Neuronal stem cell (in vitro differentiated cells): ENCODE measurements around the gene ANKRD50.

Experiments
- DNase-seq: peaks from one replicate; pipeline ENCODE4 v3.0.0-alpha.2; 2013; ENCODE audit warnings: low spot score
- H2AFZ ChIP-seq: one replicate; pipeline ENCODE4 v1.6.1; 2013; ENCODE audit warnings: mild to moderate bottlenecking, low read length, inconsistent platforms
- H2AK5ac ChIP-seq: 2 replicates; pipeline ENCODE4 v1.6.1; 2013; ENCODE audit warnings: low read depth, mild to moderate bottlenecking, inconsistent platforms, low read length, moderate library complexity, mixed read lengths
- H2BK120ac ChIP-seq: 2 replicates; pipeline ENCODE4 v1.6.1; 2013; ENCODE audit warnings: low read depth, mild to moderate bottlenecking, inconsistent platforms, low read length, moderate library complexity, mixed read lengths
- H2BK12ac ChIP-seq: one replicate; pipeline ENCODE4 v1.6.1; 2013; ENCODE audit warnings: low read length, inconsistent platforms
- H2BK15ac ChIP-seq: 2 replicates; pipeline ENCODE4 v1.6.1; 2013; ENCODE audit warnings: mild to moderate bottlenecking, low read length, inconsistent platforms, mixed read lengths
- H2BK5ac ChIP-seq: one replicate; pipeline ENCODE4 v1.6.1; 2013; ENCODE audit warnings: inconsistent platforms, mild to moderate bottlenecking, low read length, moderate library complexity
- H3K14ac ChIP-seq: one replicate; pipeline ENCODE4 v1.6.1; 2013; ENCODE audit warnings: low read length, inconsistent platforms
- H3K18ac ChIP-seq: 2 replicates; pipeline ENCODE4 v1.6.1; 2013; ENCODE audit warnings: low read length, inconsistent platforms
- H3K23ac ChIP-seq: 2 replicates; pipeline ENCODE4 v1.6.1; 2013; ENCODE audit warnings: low read depth, mild to moderate bottlenecking, mixed read lengths, low read length, inconsistent platforms; ENCODE audit not compliant: poor library complexity
- H3K27ac ChIP-seq: replicated peaks from 3 replicates; pipeline ENCODE4 v1.5.1; 2013; ENCODE audit warnings: low read length, inconsistent platforms
- H3K27me3 ChIP-seq, 3 experiments: 2 replicates each; pipeline ENCODE4 v1.6.1; 2013; ENCODE audit warnings: low read length in 3 of 3, mild to moderate bottlenecking in 2 of 3, inconsistent platforms in 1 of 3, low read depth in 1 of 3, mixed read lengths in 1 of 3, moderate library complexity in 1 of 3; ENCODE audit not compliant: control insufficient read depth in 3 of 3, insufficient read depth in 3 of 3
- H3K36me3 ChIP-seq, 2 donors: replicated peaks in 1 of 2; 2 replicates each; pipeline ENCODE4 v1.6.1; 2013; ENCODE audit warnings: low read length in 2 of 2; ENCODE audit not compliant: control insufficient read depth in 2 of 2, insufficient read depth in 2 of 2
- H3K4ac ChIP-seq: 2 replicates; pipeline ENCODE4 v1.6.1; 2013; ENCODE audit warnings: inconsistent platforms, mild to moderate bottlenecking, low read length, moderate library complexity
- H3K4me1 ChIP-seq, 2 donors: 1 replicate in 1 of 2; 2 replicates in 1 of 2; pipeline ENCODE4 v1.6.1; 2013; ENCODE audit warnings: low read length in 2 of 2, low read depth in 1 of 2; ENCODE audit not compliant: control insufficient read depth in 2 of 2, insufficient read depth in 1 of 2
- H3K4me2 ChIP-seq: one replicate; pipeline ENCODE4 v1.6.1; 2013; ENCODE audit warnings: mild to moderate bottlenecking, low read length, inconsistent platforms; ENCODE audit not compliant: insufficient read depth, poor library complexity, severe bottlenecking
- H3K4me3 ChIP-seq, 2 donors: 2 replicates each; pipeline ENCODE4 v1.5.1; 2013; ENCODE audit warnings: low read length in 2 of 2, mild to moderate bottlenecking in 2 of 2, inconsistent platforms in 1 of 2, moderate library complexity in 1 of 2
- H3K79me1 ChIP-seq: one replicate; pipeline ENCODE4 v1.6.1; 2013; ENCODE audit warnings: low read depth, mild to moderate bottlenecking, inconsistent platforms, low read length, moderate library complexity
- H3K9ac ChIP-seq: one replicate; pipeline ENCODE4 v1.6.1; 2013; ENCODE audit warnings: mild to moderate bottlenecking, low read depth, low read length, inconsistent platforms; ENCODE audit not compliant: poor library complexity
- H3K9me3 ChIP-seq, 2 donors: replicated peaks in 1 of 2; 2 replicates each; pipeline versions ENCODE3 to v1.6.1; 2013; ENCODE audit warnings: low read length in 2 of 2, mild to moderate bottlenecking in 2 of 2, inconsistent platforms in 1 of 2, low read depth in 1 of 2, mixed read lengths in 1 of 2, moderate library complexity in 1 of 2; ENCODE audit not compliant: control insufficient read depth in 2 of 2, insufficient read depth in 1 of 2
- H4K8ac ChIP-seq: one replicate; pipeline ENCODE4 v1.6.1; 2013; ENCODE audit warnings: low read depth, mild to moderate bottlenecking, inconsistent platforms, low read length, moderate library complexity
- H4K91ac ChIP-seq: one replicate; pipeline ENCODE4 v1.6.1; 2013; ENCODE audit warnings: low read length, low read depth, mild to moderate bottlenecking, inconsistent platforms; ENCODE audit not compliant: poor library complexity
- WGBS, 2 donors: extraction: QIAGEN DNeasy Blood & Tissue Kit; methylation state at CpG; one replicate each; pipeline ENCODE4 v1.1.7; 2013; ENCODE audit warnings: missing lambda C conversion rate in 2 of 2, mixed read lengths in 1 of 2; ENCODE audit not compliant: insufficient read length in 2 of 2, insufficient replicate concordance in 1 of 2; ENCODE audit errors: extremely low coverage in 2 of 2; 5-methylcytosine and 5-hydroxymethylcytosine counted together

ANKRD50 gene

GRCh38 chr4:124686279-124686678, 26.3 kb downstream of the ANKRD50 start:
- Histone ChIP-seq H3K4me1 (peaks cover 3 to 4% of the 10 kb centered on the region in 2 donors), H2AFZ (no peak overlapping the region), H3K27me3 (no peaks in the 10 kb centered on the region), H4K91ac (no peak overlapping the region), H4K8ac (no peak overlapping the region), H3K14ac (no peak overlapping the region), H2BK120ac (no peak overlapping the region), H3K4me2 (no peak overlapping the region), H2BK15ac (no peak overlapping the region), H3K4me3 (no peak overlapping the region), H3K79me1 (no peaks in the 10 kb centered on the region), H3K18ac (no peak overlapping the region), H2AK5ac (no peak overlapping the region), H3K27ac (peak overlapping the region; percentile 54), H2BK5ac (no peak overlapping the region), H3K9me3 (peaks cover 4 to 31% of the 10 kb centered on the region in 2 donors), H3K4ac (no peak overlapping the region), H2BK12ac (no peak overlapping the region), H3K23ac (no peak overlapping the region), H3K9ac (no peak overlapping the region), H3K36me3 (peaks cover 5 to 26% of the 10 kb centered on the region in 2 donors)
- DNase-seq, result peak; percentile 20
- no CpG with 5 or more reads among the region's 5 CpGs for WGBS, 2 donors

- no peak for DNase-seq
- Histone ChIP-seq H4K91ac (no peak overlapping the region), H3K27ac (peak overlapping the region; percentile 54), H3K4ac (no peak overlapping the region), H3K4me3 (no peak overlapping the region), H3K4me2 (no peak overlapping the region), H3K36me3 (peaks cover 5 to 29% of the 10 kb centered on the region in 2 donors), H2AFZ (no peak overlapping the region), H4K8ac (no peak overlapping the region), H3K23ac (no peak overlapping the region), H3K4me1 (peaks cover 3 to 4% of the 10 kb centered on the region in 2 donors), H3K79me1 (no peaks in the 10 kb centered on the region), H2AK5ac (no peak overlapping the region), H2BK15ac (no peak overlapping the region), H3K9ac (no peak overlapping the region), H3K27me3 (no peaks in the 10 kb centered on the region), H3K18ac (no peak overlapping the region), H2BK120ac (no peak overlapping the region), H2BK12ac (no peak overlapping the region), H3K14ac (no peak overlapping the region), H3K9me3 (peaks cover 4 to 31% of the 10 kb centered on the region in 2 donors), H2BK5ac (no peak overlapping the region)
These were observed 26.7 kb downstream of the ANKRD50 start for GRCh38 chr4:124685851-124686250.

- no peak overlapping the region for H3K4me3 ChIP-seq
These were observed 28.2 kb downstream of the ANKRD50 start for GRCh38 chr4:124684301-124684700.

GRCh38 chr4:124682384-124682783, 30.1 kb downstream of the ANKRD50 start:
- no peak overlapping the region for H3K27ac ChIP-seq
- H3K23ac ChIP-seq, result no peak overlapping the region
- no peaks in the 10 kb centered on the region for H3K27me3 ChIP-seq
- no peak overlapping the region for H4K8ac ChIP-seq
- H3K4me2 ChIP-seq, result no peak overlapping the region
- no peaks in the 10 kb centered on the region for H3K79me1 ChIP-seq
- H2BK15ac ChIP-seq, result no peak overlapping the region
- WGBS, 2 donors, result no CpG with 5 or more reads among the region's 2 CpGs
- no peak overlapping the region for H3K4me3 ChIP-seq
- H2BK12ac ChIP-seq, result no peak overlapping the region
- no peak overlapping the region for H2AK5ac ChIP-seq
- H2BK5ac ChIP-seq, result no peak overlapping the region
- no peak for DNase-seq
- no peak overlapping the region for H2BK120ac ChIP-seq
- peaks cover 0 to 32% of the 10 kb centered on the region in 2 donors for H3K36me3 ChIP-seq
- no peak overlapping the region for H3K14ac ChIP-seq
- H3K18ac ChIP-seq, result no peak overlapping the region
- H3K9me3 ChIP-seq, result peaks cover 0 to 7% of the 10 kb centered on the region in 2 donors
- H2AFZ ChIP-seq, result no peak overlapping the region
- peaks cover 3 to 4% of the 10 kb centered on the region in 2 donors for H3K4me1 ChIP-seq
- no peak overlapping the region for H3K9ac ChIP-seq
- H4K91ac ChIP-seq, result no peak overlapping the region
- H3K4ac ChIP-seq, result no peak overlapping the region

More at GRCh38 chr4:124684301-124684700, 28.2 kb downstream of the ANKRD50 start:
- no peak for DNase-seq
- Histone ChIP-seq H2BK15ac (no peak overlapping the region), H3K27me3 (no peaks in the 10 kb centered on the region), H2BK12ac (no peak overlapping the region), H2BK5ac (no peak overlapping the region), H2AFZ (no peak overlapping the region), H3K23ac (no peak overlapping the region), H3K4me1 (peaks cover 3 to 4% of the 10 kb centered on the region in 2 donors), H3K79me1 (no peaks in the 10 kb centered on the region), H4K8ac (no peak overlapping the region), H3K9ac (no peak overlapping the region), H2AK5ac (no peak overlapping the region), H2BK120ac (no peak overlapping the region), H3K4ac (no peak overlapping the region), H4K91ac (no peak overlapping the region), H3K27ac (no peak overlapping the region), H3K18ac (no peak overlapping the region), H3K14ac (no peak overlapping the region), H3K36me3 (peaks cover 3 to 30% of the 10 kb centered on the region in 2 donors), H3K9me3 (peaks cover 2 to 24% of the 10 kb centered on the region in 2 donors), H3K4me2 (no peak overlapping the region)
- no CpG with 5 or more reads among the region's 3 CpGs for WGBS, 2 donors
